HG03097 (cell line): ENCODE data around the gene TAF6.

ENCODE experiments used
- ATAC-seq: cut with Tn5 transposase; IDR thresholded peaks from one replicate; pipeline ENCODE4 v1.9.1; 2021; ENCODE audit not compliant: unreplicated experiment, low FRiP score

TAF6 gene

DNA sequence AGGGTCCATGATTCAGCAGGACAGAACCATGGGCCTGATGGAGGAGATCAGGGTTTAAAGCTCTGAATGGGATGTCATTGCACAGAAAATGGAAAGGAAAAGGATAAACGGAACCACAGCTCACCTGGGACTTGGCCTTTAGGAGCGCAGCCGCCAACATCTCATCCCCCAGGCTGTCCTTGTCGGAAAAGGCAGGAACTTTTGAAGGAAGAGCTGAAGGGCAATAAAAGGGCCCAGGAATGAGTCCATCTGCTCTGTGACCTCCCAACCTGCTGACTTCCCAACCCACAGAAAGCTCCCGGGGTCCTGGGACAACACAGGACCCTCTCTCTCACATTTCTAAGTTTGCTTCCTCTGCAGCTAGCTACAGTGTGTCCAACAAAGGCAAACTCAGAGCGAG, 43.7 kb downstream of the TAF6 start:
- ATAC-seq: no peak

DNA sequence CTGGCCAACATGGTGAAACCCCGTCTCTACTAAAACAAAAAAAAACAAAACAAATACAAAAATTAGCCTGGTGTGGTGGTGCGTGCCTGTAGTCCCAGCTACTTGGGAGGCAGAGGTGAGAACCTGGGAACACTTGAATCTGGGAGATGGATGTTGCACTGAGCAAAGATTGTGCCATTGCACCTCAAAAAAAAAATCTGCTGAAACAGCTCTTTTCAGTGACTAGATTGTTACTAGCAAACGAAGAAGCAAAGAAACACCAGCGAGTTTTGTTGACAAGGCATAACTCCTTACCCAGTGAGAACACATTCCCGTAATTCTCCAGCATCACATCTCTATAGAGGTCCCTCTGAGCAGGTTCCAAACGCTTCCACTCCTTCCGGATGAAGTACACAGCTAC, 44.3 kb downstream of the TAF6 start:
- no peak for ATAC-seq

DNA sequence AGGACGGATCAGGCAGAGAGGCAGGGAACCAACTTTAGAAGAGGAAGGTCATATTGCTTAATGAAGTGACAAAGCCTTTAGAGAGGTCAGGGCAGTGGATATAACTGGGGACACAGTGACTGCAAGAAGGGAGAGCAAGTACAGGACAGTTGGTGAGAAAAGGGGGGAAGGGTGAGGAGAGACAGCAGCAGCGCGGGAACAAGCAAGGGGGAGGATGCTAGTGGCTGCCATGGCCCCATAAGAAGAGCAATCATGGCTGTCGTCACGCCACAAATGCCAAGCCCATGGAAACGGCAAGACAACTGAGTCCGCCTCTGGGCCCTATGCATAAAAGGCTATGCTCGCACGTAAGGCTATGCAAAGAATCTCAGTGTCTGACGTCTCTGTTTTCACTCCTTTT, 46.7 kb downstream of the TAF6 start:
- ATAC-seq: no peak

DNA sequence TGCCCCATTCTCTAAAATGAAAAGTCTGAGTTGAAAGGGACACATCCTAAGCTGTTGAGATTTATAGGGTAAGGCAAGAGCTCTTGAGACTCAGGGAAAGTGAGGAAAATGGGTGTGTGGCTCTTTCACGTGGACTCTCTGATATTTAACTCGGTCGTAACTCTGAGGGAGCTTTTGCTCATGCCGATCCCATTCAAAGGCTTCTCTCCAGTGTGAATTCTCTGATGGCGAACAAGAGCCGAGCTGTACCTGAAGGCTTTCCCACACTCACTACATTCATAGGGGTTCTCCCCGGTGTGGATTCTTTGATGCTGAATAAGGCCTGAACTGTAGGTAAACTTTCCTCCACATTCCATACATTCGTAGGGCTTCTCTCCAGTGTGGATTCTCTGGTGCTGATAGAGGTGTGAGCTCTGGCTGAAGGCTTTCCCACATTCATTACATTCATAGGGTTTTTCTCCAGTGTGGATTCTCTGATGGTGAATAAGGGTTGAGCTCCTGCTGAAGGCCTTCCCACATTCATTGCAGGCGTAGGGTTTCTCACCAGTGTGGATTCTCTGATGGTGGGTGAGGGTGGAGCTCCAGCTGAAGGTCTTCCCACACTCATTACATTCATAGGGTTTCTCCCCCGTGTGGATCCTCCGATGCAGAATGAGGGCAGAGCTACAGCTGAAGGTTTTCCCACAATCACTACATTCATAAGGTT, 48.0 kb downstream of the TAF6 start:
- ATAC-seq: no peak

DNA sequence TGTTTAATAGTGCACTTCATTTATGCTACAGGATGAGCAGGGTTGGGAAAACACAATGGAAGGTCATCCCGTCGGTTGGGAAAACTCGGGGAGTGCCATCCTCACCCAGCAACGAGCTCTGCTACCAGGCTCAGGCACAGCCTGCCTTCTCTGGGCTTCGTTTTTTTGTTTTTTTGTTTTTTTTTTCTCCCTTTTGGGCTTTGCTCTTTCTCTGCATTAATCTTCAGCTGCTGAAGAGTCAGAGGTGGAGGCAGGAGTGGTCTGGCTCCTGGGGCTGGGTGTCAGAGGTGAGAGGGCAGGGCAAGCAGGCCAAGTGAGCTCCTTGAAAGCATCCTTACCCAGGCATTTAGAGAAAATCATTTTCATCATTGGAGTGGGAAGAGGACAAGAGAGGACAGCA, 49.2 kb downstream of the TAF6 start:
- ATAC-seq: no peak

DNA sequence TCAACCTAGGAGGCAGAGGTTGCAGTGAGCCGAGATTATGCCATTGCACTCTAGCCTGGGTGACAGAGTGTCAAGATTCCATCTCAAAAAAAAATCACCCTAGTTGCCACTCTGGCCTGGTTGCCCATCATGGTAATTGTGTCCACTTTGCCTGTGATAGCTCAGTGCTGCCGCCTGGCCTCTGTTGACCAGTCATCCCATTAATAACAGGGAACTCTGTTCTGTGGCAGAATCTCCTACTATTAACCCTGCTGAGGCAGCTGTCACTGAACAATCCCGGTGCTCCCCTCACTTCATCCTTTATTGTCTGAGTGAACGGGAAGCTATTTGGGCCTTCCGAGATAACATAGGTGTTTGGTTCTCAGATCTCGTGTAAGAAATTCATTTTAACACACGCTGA, 52.2 kb downstream of the TAF6 start:
- no peak for ATAC-seq

DNA sequence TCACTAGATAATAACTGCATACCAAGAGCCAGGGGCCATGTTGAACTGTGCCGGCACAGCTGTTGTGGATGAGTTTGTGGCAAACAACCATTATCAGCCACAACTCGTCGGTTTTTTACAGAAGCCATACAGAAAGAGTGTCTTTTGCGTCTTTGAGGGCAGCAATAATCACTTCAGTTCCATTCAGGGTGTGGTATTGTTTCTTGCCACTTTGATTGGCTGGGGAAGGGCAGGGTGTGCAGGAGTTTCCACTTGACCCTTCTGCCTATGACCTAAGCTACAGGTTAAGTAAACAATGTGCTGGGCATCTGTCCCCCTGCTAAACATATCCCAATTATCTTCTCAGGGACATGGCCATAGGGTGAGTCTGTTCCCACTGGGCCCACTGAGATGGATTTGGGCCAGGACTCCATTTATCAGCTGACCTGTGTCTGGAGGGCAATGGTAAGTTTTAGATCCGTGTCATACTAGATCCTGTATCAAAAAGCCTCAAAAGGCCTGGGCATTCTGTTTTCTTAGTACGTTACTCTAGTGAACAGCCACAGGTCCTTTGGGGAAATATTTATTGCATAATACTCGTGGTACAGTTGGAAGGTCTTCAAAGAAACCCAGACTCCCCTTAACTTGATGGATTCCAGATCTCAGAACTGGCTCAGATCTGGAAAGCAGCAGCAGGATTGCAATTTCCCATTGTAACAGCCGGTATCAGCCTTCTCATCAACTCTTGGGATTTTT, 53.5 kb downstream of the TAF6 start:
- ATAC-seq: no peak

DNA sequence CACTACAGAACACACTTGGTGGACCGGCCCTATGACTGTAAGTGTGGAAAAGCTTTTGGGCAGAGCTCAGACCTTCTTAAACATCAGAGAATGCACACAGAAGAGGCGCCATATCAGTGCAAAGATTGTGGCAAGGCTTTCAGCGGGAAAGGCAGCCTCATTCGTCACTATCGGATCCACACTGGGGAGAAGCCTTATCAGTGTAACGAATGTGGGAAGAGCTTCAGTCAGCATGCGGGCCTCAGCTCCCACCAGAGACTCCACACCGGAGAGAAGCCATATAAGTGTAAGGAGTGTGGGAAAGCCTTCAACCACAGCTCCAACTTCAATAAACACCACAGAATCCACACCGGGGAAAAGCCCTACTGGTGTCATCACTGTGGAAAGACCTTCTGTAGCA, 55.0 kb downstream of the TAF6 start:
- no peak for ATAC-seq

DNA sequence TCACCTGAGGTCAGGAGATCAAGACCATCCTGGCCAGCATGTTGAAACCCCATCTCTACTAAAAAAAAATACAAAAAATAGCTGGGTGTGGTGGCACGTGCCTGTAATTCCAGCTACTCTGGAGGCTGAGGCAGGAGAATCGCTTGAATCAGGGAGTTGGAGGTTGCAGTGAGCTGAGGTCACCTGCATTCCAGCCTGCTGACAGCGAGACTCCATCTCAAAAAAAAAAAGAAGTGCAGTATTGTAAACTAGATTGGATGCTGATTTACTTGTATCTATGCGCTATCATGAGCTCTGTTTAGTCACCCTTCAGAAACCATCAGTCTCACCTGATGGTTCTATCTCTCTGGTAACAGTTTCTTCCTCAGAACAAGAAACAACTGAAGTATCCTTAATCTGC, 55.8 kb downstream of the TAF6 start:
- ATAC-seq: no peak

DNA sequence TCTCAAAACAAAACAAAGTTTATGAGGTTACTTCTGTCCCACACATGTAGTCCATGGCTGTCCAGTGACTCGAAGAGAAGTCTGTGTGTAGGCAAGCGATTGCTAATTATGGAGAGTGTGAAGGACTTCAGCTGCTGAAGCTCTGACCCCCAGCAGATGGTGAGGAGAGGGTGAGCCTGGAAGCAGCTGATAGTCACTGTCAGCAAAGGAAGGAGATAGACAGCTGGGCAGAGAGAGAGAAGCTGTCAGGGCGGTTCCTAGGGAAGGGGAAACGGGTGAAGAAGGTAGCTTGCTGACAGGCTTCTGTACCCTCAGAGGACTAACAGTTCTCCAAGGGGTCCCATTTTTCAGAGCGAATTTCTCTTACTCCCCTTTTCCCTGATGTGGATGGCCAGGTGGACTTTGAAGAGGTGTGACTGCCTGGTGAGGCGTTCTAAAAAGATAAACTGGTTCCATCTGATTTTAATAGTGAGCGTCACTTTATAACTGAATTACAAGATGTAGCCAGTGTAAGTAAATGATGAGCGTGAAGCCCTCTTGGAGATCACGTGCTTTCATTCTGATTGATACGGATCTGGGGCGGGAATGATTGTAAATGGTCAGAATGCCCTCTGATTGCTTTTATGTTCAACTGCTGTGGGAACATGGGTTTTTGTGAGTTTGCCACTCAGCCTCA, 57.5 kb downstream of the TAF6 start:
- no peak for ATAC-seq

DNA sequence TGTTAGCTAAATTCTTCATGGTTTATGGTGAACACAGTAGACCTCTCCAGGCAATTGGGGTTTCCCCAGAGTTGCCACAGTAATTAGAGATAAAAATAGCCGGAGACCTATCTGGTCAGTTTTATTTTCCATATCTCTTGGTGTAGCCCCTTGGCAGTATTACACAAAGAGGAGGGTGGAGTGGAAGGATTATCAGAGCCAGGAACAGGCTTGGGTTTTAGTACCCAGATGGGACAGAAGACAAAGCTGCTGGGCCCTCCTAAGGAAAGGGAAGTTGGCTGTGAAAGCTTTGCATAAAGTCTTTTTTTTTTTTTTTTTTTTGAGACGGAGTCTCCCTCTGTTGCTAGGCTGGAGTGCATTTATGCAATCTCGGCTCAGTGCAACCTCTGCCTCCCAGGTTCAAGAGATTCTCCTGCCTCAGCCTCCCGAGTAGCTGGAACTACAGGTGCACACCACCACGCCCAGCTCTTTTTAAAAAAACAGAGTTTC, 59.9 kb downstream of the TAF6 start:
- no peak for ATAC-seq
